Measurements from ENCODE around the gene LPO. TPM values are rescaled to one million over a fixed set of nuclear protein-coding genes. Genes with fewer than 3 reads are reported as not detected.

The LPO gene
- total RNA-seq, 1 experiment from 2014 or later: not detected

DNA sequence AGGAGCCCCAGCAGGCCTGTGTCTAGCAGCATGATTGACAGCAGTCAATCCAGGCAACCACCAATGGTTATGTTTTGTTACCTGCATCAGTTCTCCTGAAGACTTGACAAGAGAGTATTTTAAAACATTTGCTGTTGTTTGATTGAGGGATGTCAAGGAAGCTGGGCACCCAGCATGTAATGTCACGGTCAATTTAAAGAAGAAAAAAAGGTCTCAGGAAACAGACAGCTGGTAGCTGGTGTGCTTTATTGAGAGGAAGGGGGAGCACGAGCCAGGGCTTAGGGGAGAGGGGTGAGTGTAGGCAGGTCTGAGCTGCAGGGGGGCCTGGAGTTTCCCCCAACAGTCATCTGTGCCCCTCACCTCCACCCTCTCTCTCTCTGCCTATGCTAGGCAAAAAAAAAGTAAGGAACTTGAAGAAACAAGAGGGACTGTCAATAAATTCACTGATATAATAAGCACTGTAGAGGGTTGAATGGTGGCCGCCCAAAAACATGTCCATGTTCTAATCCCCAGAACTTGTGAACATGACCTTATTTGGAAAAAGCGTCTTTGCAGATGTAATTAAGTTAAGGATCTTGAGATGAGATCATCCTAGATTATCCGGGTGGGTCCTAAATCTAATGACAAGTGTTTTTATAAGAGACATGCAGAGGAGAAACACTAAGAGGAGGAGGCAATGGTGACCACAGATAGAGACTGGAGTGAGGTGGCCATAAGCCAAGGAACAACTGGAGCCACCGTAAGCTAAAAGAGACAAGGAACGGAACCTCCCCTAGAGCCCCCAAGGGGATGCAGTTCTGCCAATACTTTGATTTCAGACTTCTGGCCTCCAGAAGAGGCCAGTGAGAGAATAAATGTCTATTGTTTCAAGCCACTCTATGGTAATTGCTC is 75.7 kb downstream of the LPO start:
- no peaks in the 10 kb centered on the region for H3K79me2 ChIP-seq (ENCODE audit: low read length)
- H3K9ac ChIP-seq (ENCODE audit: low read length): no peak overlapping the region
- no peaks in the 10 kb centered on the region for H3F3A ChIP-seq (ENCODE audit: low read length, unreplicated experiment)
- H3K4me1 ChIP-seq (ENCODE audit: insufficient read depth, low read length): peaks cover 17% of the 10 kb centered on the region
- no peak overlapping the region for H3K27ac ChIP-seq (ENCODE audit: low read length)
- no peak overlapping the region for H3K4me2 ChIP-seq (ENCODE audit: low read length)
- intact Hi-C loops (cut with micrococcal nuclease): loop anchor here (1.0 kb wide), 1 partner anchor 133 kb away; no protein-coding TSS in a partner anchor
- TF ChIP-seq EZH2phosphoT487 (IDR thresholded peaks at IDR 0.05; ENCODE audit: borderline replicate concordance, low read length) (no peak), EZH2 (IDR thresholded peaks at IDR 0.05; ENCODE audit: low read length, unreplicated experiment) (no peak)
- TF ChIP-seq, protein P1, sequence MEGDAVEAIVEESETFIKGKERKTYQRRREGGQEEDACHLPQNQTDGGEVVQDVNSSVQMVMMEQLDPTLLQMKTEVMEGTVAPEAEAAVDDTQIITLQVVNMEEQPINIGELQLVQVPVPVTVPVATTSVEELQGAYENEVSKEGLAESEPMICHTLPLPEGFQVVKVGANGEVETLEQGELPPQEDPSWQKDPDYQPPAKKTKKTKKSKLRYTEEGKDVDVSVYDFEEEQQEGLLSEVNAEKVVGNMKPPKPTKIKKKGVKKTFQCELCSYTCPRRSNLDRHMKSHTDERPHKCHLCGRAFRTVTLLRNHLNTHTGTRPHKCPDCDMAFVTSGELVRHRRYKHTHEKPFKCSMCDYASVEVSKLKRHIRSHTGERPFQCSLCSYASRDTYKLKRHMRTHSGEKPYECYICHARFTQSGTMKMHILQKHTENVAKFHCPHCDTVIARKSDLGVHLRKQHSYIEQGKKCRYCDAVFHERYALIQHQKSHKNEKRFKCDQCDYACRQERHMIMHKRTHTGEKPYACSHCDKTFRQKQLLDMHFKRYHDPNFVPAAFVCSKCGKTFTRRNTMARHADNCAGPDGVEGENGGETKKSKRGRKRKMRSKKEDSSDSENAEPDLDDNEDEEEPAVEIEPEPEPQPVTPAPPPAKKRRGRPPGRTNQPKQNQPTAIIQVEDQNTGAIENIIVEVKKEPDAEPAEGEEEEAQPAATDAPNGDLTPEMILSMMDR (conservative IDR thresholded peaks at IDR 0.05; ENCODE audit: low read depth, low read length): no peak
- no peaks in the 10 kb centered on the region for H3K27me3 ChIP-seq (ENCODE audit: low read length)
- no peak for DNase-seq
- no TSS peak for BruUV-seq (replicated peaks)
- no peak overlapping the region for H2AFZ ChIP-seq (ENCODE audit: low read length)
- H4K20me1 ChIP-seq (ENCODE audit: low read length): no peaks in the 10 kb centered on the region
- ChIA-PET POLR2A (ENCODE audit: unreplicated experiment) (no interaction called here), CTCF (no interaction called here)
- H3K4me3 ChIP-seq (ENCODE audit: low read length): no peak overlapping the region
- no peak for ATAC-seq
- no peaks in the 10 kb centered on the region for H3K9me2 ChIP-seq (replicated peaks; ENCODE audit: low read length)
- no peaks in the 10 kb centered on the region for H3K9me3 ChIP-seq (ENCODE audit: low read length)
- H3K36me3 ChIP-seq (ENCODE audit: low read depth, low read length): no peaks in the 10 kb centered on the region

DNA sequence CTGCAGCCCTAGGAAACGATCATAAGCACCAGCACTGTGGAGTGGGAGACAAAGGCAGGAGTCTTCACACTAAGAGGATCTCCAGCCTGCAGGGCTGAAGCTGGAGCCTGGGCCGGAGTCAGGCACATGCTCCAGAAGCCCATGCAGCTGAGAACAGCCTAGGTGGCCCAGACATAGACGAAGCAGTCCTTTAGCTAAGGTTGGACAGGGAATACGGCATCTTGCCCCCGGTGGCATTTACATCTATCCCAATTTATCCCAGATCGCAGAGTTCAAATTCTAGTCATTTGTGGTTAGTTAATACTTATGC is 76.3 kb downstream of the LPO start:
- TF ChIP-seq EZH2 (IDR thresholded peaks at IDR 0.05; ENCODE audit: low read length, unreplicated experiment): no peak
- TF ChIP-seq EZH2phosphoT487 (IDR thresholded peaks at IDR 0.05; ENCODE audit: borderline replicate concordance, low read length): no peak
- TF ChIP-seq, protein P1 (conservative IDR thresholded peaks at IDR 0.05; ENCODE audit: low read depth, low read length): no peak
- no peak for ATAC-seq

DNA sequence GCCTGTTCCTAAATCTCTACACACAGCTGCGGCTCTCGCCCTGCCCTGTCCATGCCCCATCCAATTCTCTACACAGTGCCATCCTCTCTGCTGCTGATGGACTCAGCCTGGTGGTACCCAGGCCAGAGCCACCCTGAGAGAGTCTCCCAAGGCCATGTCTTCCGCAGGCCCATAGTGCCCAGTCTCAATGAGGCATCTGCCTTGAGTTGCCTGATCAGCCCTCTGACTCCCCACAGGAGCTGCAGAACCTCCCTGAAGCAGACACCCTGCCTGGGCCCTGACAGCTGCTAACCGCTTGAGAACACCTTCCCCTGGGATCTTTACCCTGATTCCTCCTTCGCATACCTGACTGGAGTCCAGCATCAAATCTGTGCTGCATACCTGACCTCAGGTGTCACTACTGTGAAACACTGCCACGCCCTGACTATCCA is 76.9 kb downstream of the LPO start:
- no peak overlapping the region for H2AFZ ChIP-seq (ENCODE audit: low read length)
- ATAC-seq (peak; percentile 17; the same call in 1 of the 2 replicates), DNase-seq (peak; percentile 72)
- no TSS peak for BruUV-seq (replicated peaks)
- no peak overlapping the region for H3K4me2 ChIP-seq (ENCODE audit: low read length)
- H3K9me2 ChIP-seq (replicated peaks; ENCODE audit: low read length): no peaks in the 10 kb centered on the region
- no peaks in the 10 kb centered on the region for H3K79me2 ChIP-seq (ENCODE audit: low read length)
- no peaks in the 10 kb centered on the region for H3K36me3 ChIP-seq (ENCODE audit: low read depth, low read length)
- no peak overlapping the region for H3K9ac ChIP-seq (ENCODE audit: low read length)
- no peaks in the 10 kb centered on the region for H3K9me3 ChIP-seq (ENCODE audit: low read length)
- no peaks in the 10 kb centered on the region for H3K27me3 ChIP-seq (ENCODE audit: low read length)
- H3K4me1 ChIP-seq (ENCODE audit: insufficient read depth, low read length): peaks cover 17% of the 10 kb centered on the region
- no peak overlapping the region for H3K4me3 ChIP-seq (ENCODE audit: low read length)
- ChIA-PET POLR2A (ENCODE audit: unreplicated experiment) (no interaction called here), CTCF (interaction anchor here (0.6 to 3.6 kb wide), 3 partner anchors 11 to 840 kb away, joined by 3 to 61 read pairs (median 4); partner anchors contain the start of genes RNF43 and SKA2)
- intact Hi-C loops (cut with micrococcal nuclease): no loop called here
- TF ChIP-seq EZH2 (IDR thresholded peaks at IDR 0.05; ENCODE audit: low read length, unreplicated experiment): no peak
- TF ChIP-seq, protein P1 (conservative IDR thresholded peaks at IDR 0.05; ENCODE audit: low read depth, low read length): no peak
- TF ChIP-seq EZH2phosphoT487 (IDR thresholded peaks at IDR 0.05; ENCODE audit: borderline replicate concordance, low read length): no peak
- H4K20me1 ChIP-seq (ENCODE audit: low read length): no peaks in the 10 kb centered on the region
- no peaks in the 10 kb centered on the region for H3F3A ChIP-seq (ENCODE audit: low read length, unreplicated experiment)
- no peak overlapping the region for H3K27ac ChIP-seq (ENCODE audit: low read length)

More for the DNA sequence above, 76.3 kb downstream of the LPO start:
- Histone ChIP-seq H3K9me3 (ENCODE audit: low read length) (no peaks in the 10 kb centered on the region), H3K9ac (ENCODE audit: low read length) (no peak overlapping the region), H3K27me3 (ENCODE audit: low read length) (no peaks in the 10 kb centered on the region), H3K4me1 (ENCODE audit: insufficient read depth, low read length) (peaks cover 17% of the 10 kb centered on the region), H3K36me3 (ENCODE audit: low read depth, low read length) (no peaks in the 10 kb centered on the region), H3K27ac (ENCODE audit: low read length) (no peak overlapping the region), H3F3A (ENCODE audit: low read length, unreplicated experiment) (no peaks in the 10 kb centered on the region), H3K9me2 (replicated peaks; ENCODE audit: low read length) (no peaks in the 10 kb centered on the region), H3K4me2 (ENCODE audit: low read length) (no peak overlapping the region), H3K4me3 (ENCODE audit: low read length) (no peak overlapping the region), H2AFZ (ENCODE audit: low read length) (no peak overlapping the region), H4K20me1 (ENCODE audit: low read length) (no peaks in the 10 kb centered on the region), H3K79me2 (ENCODE audit: low read length) (no peaks in the 10 kb centered on the region)
- DNase-seq: no peak
- no TSS peak for BruUV-seq (replicated peaks)
- ChIA-PET CTCF (interaction anchor here (3.6 kb wide), 1 partner anchor 102 kb away, joined by 61 read pairs; the partner anchor contains the start of gene RNF43), POLR2A (ENCODE audit: unreplicated experiment) (no interaction called here)
- intact Hi-C loops (cut with micrococcal nuclease): no loop called here

All from PC-3 (cell line).